Measurements from ENCODE around the gene AFAP1L2. TPM values are rescaled to one million over a fixed set of nuclear protein-coding genes. Genes with fewer than 3 reads are reported as not detected.

The AFAP1L2 gene
- polyA plus RNA-seq, 4 donors: 1.1 to 7.7 (median 3.3) TPM

DNA sequence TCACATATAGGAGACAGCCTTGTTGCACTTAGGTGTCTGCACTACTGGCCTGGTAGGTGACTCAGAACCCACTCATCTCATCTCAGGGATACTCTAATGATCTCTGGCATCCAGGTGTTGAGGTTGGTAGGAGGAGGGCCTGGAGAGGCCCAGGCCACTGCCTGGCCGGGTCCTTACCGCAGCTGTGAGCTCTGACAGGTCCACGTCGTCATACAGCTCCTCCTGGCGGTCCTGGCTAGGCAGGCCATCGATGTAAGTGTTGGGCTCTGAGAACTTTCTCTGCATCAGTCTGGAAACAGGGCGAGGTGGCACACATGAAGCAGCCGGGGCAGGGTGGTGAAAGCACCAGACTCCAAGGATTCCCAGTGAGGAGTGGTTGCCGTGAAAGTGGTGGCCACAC, 103.1 kb downstream of the AFAP1L2 start:
- no peak overlapping the region for H3K27ac ChIP-seq (ENCODE audit: low read depth in 1 of 3, low read length in 2 of 3)
- no peak for DNase-seq
- peaks cover 4 to 36% (median 5%) of the 10 kb centered on the region in 3 donors for H3K36me3 ChIP-seq (ENCODE audit: control insufficient read depth in 3 of 3, insufficient read depth in 2 of 3, low read depth in 1 of 3, low read length in 3 of 3)
- H3K4me3 ChIP-seq (ENCODE audit: low read depth in 1 of 3, low read length in 3 of 3): no peak overlapping the region
- no peaks in the 10 kb centered on the region for H3K27me3 ChIP-seq (ENCODE audit: control insufficient read depth in 3 of 3, insufficient read depth in 3 of 3, low read length in 3 of 3)
- peaks cover 0 to 8% (median 0%) of the 10 kb centered on the region in 3 donors for H3K4me1 ChIP-seq (ENCODE audit: control insufficient read depth in 3 of 3, insufficient read depth in 2 of 3, low read depth in 1 of 3, low read length in 2 of 3)
- peaks cover 0 to 12% of the 10 kb centered on the region in 2 donors for H3K9me3 ChIP-seq (ENCODE audit: control insufficient read depth in 2 of 2, insufficient read depth in 1 of 2, low read depth in 1 of 2, low read length in 1 of 2)
- 92 to 96% (median 94%) methylated on average over 9 of the region's 9 CpGs for WGBS, 3 donors
- FAIRE-seq: no peak

DNA sequence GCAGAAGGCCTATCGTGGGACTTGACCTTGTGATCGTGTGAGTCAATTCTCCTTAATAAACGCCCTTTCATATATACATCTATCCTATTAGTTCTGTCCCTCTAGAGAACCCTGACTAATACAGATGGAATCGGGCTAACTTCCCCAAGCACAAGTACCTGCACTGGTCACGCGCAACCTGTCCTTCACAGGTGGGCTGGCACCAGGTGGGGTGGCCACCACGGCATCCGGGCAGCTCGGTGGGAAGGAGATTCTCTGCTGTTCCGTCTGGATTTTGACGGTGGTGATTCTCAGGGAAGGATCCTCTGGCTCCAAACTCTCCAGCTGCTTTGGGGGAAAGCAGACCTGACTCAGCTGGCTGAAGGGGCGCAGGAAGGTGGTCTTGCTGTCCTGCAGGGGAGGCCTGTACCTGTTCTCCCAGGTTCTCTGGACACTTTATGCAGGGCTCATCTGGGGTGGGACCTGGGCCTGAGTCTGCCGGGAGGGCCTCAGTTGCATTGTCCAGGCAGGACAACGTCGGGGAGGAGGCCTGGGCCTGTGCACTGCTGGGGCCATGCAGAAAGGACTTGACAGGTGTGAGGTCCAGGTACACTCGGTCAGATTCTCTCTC, 104.2 kb downstream of the AFAP1L2 start:
- H3K27me3 ChIP-seq (ENCODE audit: control insufficient read depth in 3 of 3, insufficient read depth in 3 of 3, low read length in 3 of 3): no peaks in the 10 kb centered on the region
- H3K4me1 ChIP-seq (ENCODE audit: control insufficient read depth in 3 of 3, insufficient read depth in 2 of 3, low read depth in 1 of 3, low read length in 2 of 3): peaks cover 0 to 8% (median 0%) of the 10 kb centered on the region in 3 donors
- H3K36me3 ChIP-seq (ENCODE audit: control insufficient read depth in 3 of 3, insufficient read depth in 2 of 3, low read depth in 1 of 3, low read length in 3 of 3): peaks cover 4 to 36% (median 5%) of the 10 kb centered on the region in 3 donors
- no peak overlapping the region for H3K27ac ChIP-seq (ENCODE audit: low read depth in 1 of 3, low read length in 2 of 3)
- 93 to 95% (median 94%) methylated on average over 16 of the region's 16 CpGs for WGBS, 3 donors
- DNase-seq (no peak), FAIRE-seq (no peak)
- H3K4me3 ChIP-seq (ENCODE audit: low read depth in 1 of 3, low read length in 3 of 3): no peak overlapping the region
- peaks cover 0 to 21% of the 10 kb centered on the region in 2 donors for H3K9me3 ChIP-seq (ENCODE audit: control insufficient read depth in 2 of 2, insufficient read depth in 1 of 2, low read depth in 1 of 2, low read length in 1 of 2)

DNA sequence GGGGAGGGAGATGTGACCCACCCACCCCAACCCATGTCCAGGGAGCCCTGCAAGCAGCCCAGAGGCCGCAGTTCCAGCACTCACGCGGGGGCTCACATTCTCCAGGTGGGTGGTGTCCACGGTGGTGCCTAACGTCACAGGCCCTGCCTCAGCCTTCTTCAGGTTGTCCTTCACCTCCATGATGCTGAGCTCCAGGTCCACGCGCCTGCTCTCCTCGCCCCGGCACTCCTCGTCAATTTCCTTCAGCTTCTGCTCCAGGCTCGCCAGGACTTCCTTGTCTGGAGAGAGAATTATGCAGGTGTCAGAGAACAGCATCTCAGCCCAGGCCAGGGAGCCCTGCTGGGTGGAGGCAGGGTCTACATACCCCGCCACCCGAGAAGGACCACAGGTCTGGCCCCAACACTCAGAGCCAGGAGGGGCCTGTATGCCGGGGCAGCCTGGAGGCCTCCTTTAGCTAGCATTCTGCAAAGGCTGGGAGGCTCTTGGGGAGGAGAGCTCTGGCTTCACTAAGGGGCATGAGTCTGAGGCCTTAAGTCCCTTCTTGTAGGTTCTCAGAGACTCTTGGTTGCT, 107.1 kb downstream of the AFAP1L2 start:
- Histone ChIP-seq H3K36me3 (ENCODE audit: control insufficient read depth in 3 of 3, insufficient read depth in 2 of 3, low read depth in 1 of 3, low read length in 3 of 3) (peaks cover 4 to 36% (median 5%) of the 10 kb centered on the region in 3 donors), H3K4me3 (ENCODE audit: low read depth in 1 of 3, low read length in 3 of 3) (no peak overlapping the region), H3K27ac (ENCODE audit: low read depth in 1 of 3, low read length in 2 of 3) (no peak overlapping the region), H3K27me3 (ENCODE audit: control insufficient read depth in 3 of 3, insufficient read depth in 3 of 3, low read length in 3 of 3) (no peaks in the 10 kb centered on the region), H3K9me3 (ENCODE audit: control insufficient read depth in 2 of 2, insufficient read depth in 1 of 2, low read depth in 1 of 2, low read length in 1 of 2) (peaks cover 0 to 23% of the 10 kb centered on the region in 2 donors), H3K4me1 (ENCODE audit: control insufficient read depth in 3 of 3, insufficient read depth in 2 of 3, low read depth in 1 of 3, low read length in 2 of 3) (no peaks in the 10 kb centered on the region)
- no peak for FAIRE-seq
- no peak for DNase-seq
- WGBS, 3 donors: 96 to 99% (median 99%) methylated on average over 14 of the region's 14 CpGs

DNA sequence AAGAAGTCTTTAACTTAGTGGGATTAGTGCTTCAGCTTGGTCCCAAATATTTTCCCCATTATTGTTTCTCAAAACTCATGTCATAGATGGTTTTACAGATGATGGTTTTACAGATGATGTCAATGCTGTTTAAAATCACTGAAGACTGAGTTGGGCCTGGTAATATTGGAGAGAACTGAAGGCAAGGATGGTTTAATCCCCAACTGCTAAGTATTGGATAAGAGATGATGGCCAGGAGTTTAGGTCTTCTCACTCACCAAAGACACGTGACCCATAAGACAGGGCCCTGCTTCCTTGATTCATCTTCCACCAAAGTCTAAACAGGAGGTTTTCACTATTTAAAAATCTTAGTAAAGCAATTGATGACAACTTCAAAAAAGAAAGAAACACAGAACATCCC, 108.9 kb downstream of the AFAP1L2 start:
- Histone ChIP-seq H3K9me3 (ENCODE audit: control insufficient read depth in 2 of 2, insufficient read depth in 1 of 2, low read depth in 1 of 2, low read length in 1 of 2) (peaks cover 0 to 23% of the 10 kb centered on the region in 2 donors), H3K36me3 (ENCODE audit: control insufficient read depth in 3 of 3, insufficient read depth in 2 of 3, low read depth in 1 of 3, low read length in 3 of 3) (peaks cover 4 to 29% (median 5%) of the 10 kb centered on the region in 3 donors), H3K27ac (ENCODE audit: low read depth in 1 of 3, low read length in 2 of 3) (no peak overlapping the region), H3K4me3 (ENCODE audit: low read depth in 1 of 3, low read length in 3 of 3) (no peak overlapping the region), H3K4me1 (ENCODE audit: control insufficient read depth in 3 of 3, insufficient read depth in 2 of 3, low read depth in 1 of 3, low read length in 2 of 3) (no peaks in the 10 kb centered on the region), H3K27me3 (ENCODE audit: control insufficient read depth in 3 of 3, insufficient read depth in 3 of 3, low read length in 3 of 3) (no peaks in the 10 kb centered on the region)
- 3 to 47% (median 10%) methylated on average over 1 of the region's 1 CpG for WGBS, 3 donors
- no peak for FAIRE-seq
- DNase-seq: no peak

DNA sequence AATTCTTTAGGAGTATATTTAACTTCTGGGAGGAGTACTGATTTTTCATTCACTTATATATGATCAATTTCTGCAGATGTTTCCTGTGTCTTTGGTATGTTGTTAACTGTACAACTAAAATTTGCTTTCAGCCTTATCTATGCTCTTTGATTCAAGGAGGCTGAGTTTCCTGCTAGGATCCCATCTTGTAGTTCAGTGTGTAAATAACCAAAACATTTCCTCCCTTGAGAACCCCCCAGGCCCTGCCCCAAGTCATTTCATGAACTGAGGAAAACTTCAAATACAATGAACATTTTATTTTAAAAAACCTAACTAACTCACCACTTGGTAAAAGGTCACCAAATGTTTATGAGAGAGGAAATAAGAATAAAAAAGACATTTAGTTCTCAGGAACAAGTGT, 109.8 kb downstream of the AFAP1L2 start:
- Histone ChIP-seq H3K27me3 (ENCODE audit: control insufficient read depth in 3 of 3, insufficient read depth in 3 of 3, low read length in 3 of 3) (no peaks in the 10 kb centered on the region), H3K27ac (ENCODE audit: low read depth in 1 of 3, low read length in 2 of 3) (no peak overlapping the region), H3K4me1 (ENCODE audit: control insufficient read depth in 3 of 3, insufficient read depth in 2 of 3, low read depth in 1 of 3, low read length in 2 of 3) (no peaks in the 10 kb centered on the region), H3K9me3 (ENCODE audit: control insufficient read depth in 2 of 2, insufficient read depth in 1 of 2, low read depth in 1 of 2, low read length in 1 of 2) (peaks cover 0 to 23% of the 10 kb centered on the region in 2 donors), H3K4me3 (ENCODE audit: low read depth in 1 of 3, low read length in 3 of 3) (no peak overlapping the region), H3K36me3 (ENCODE audit: control insufficient read depth in 3 of 3, insufficient read depth in 2 of 3, low read depth in 1 of 3, low read length in 3 of 3) (peaks cover 0 to 30% (median 5%) of the 10 kb centered on the region in 3 donors)
- no peak for FAIRE-seq
- no peak for DNase-seq

DNA sequence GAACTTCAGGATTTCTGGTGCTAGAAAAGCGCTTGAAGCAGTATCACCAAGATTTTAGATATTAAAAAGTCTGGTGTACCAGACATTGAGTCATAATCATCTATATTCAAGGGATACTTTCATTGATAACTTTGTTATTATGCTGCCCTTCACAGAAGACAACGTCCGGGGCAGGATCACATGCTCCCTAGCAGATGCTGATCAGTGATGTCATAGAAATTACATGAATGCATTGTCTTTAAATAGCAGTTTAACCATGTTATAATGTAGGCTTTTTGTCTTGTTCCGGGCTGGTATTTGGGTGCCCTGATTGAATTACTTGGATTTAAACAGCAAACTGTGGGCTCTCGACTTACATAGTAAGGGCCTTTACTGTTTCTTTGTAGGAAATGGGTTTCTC, 111.2 kb downstream of the AFAP1L2 start:
- no peak for FAIRE-seq
- 89 to 92% (median 91%) methylated on average over 5 of the region's 5 CpGs for WGBS, 3 donors
- H3K4me3 ChIP-seq (ENCODE audit: low read depth in 1 of 3, low read length in 3 of 3): no peak overlapping the region
- no peaks in the 10 kb centered on the region for H3K27me3 ChIP-seq (ENCODE audit: control insufficient read depth in 3 of 3, insufficient read depth in 3 of 3, low read length in 3 of 3)
- no peaks in the 10 kb centered on the region for H3K4me1 ChIP-seq (ENCODE audit: control insufficient read depth in 3 of 3, insufficient read depth in 2 of 3, low read depth in 1 of 3, low read length in 2 of 3)
- H3K27ac ChIP-seq (ENCODE audit: low read depth in 1 of 3, low read length in 2 of 3): no peak overlapping the region
- peaks cover 0 to 31% (median 5%) of the 10 kb centered on the region in 3 donors for H3K36me3 ChIP-seq (ENCODE audit: control insufficient read depth in 3 of 3, insufficient read depth in 2 of 3, low read depth in 1 of 3, low read length in 3 of 3)
- no peak for DNase-seq
- peaks cover 0 to 23% of the 10 kb centered on the region in 2 donors for H3K9me3 ChIP-seq (ENCODE audit: control insufficient read depth in 2 of 2, insufficient read depth in 1 of 2, low read depth in 1 of 2, low read length in 1 of 2)

DNA sequence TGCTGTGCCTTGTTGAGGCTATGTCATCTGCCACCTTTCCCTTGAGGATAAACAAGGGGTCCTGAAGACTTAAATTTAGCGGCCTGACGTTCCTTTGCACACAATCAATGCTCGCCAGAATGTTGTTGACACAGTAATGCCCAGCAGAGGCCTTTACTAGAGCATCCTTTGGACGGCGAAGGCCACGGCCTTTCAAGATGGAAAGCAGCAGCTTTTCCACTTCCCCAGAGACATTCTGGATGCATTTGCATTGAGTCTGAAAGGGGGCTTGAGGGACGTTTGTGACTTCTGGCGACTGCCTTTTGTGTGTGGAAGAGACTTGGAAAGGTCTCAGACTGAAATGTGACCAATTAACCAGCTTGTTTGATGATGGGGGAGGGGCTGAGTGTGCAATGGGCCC, 112.8 kb downstream of the AFAP1L2 start:
- 87 to 93% (median 87%) methylated on average over 8 of the region's 8 CpGs for WGBS, 3 donors
- no peak for DNase-seq
- H3K27me3 ChIP-seq (ENCODE audit: control insufficient read depth in 3 of 3, insufficient read depth in 3 of 3, low read length in 3 of 3): no peaks in the 10 kb centered on the region
- no peak overlapping the region for H3K4me3 ChIP-seq (ENCODE audit: low read depth in 1 of 3, low read length in 3 of 3)
- no peak for FAIRE-seq
- H3K9me3 ChIP-seq (ENCODE audit: control insufficient read depth in 2 of 2, insufficient read depth in 1 of 2, low read depth in 1 of 2, low read length in 1 of 2): peaks cover 0 to 15% of the 10 kb centered on the region in 2 donors
- H3K27ac ChIP-seq (ENCODE audit: low read depth in 1 of 3, low read length in 2 of 3): no peak overlapping the region
- no peaks in the 10 kb centered on the region for H3K4me1 ChIP-seq (ENCODE audit: control insufficient read depth in 3 of 3, insufficient read depth in 2 of 3, low read depth in 1 of 3, low read length in 2 of 3)
- H3K36me3 ChIP-seq (ENCODE audit: control insufficient read depth in 3 of 3, insufficient read depth in 2 of 3, low read depth in 1 of 3, low read length in 3 of 3): peaks cover 0 to 19% (median 2%) of the 10 kb centered on the region in 3 donors

DNA sequence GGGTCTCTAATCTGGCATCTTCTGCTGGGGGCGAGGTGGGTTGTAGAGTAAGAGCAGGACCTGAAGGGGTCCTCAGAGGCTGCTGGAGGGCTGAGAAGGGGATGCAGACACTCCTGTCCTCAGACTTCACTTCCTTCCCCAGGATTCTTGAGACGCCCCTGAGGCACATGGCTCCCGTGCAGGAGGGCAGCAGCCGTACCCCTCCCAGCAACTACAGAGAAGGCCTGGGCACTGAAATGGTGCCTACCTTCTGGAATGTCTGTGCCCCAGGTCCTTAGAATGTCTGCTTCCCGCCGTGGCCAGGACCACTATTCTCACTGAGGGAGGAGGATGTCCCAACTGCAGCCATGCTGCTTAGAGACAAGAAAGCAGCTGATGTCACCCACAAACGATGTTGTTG, 113.2 kb downstream of the AFAP1L2 start:
- H3K36me3 ChIP-seq (ENCODE audit: control insufficient read depth in 3 of 3, insufficient read depth in 2 of 3, low read depth in 1 of 3, low read length in 3 of 3): peaks cover 0 to 18% (median 0%) of the 10 kb centered on the region in 3 donors
- H3K4me3 ChIP-seq (ENCODE audit: low read depth in 1 of 3, low read length in 3 of 3): no peak overlapping the region
- 88 to 93% (median 90%) methylated on average over 7 of the region's 7 CpGs for WGBS, 3 donors
- no peak for DNase-seq
- no peaks in the 10 kb centered on the region for H3K4me1 ChIP-seq (ENCODE audit: control insufficient read depth in 3 of 3, insufficient read depth in 2 of 3, low read depth in 1 of 3, low read length in 2 of 3)
- H3K9me3 ChIP-seq (ENCODE audit: control insufficient read depth in 2 of 2, insufficient read depth in 1 of 2, low read depth in 1 of 2, low read length in 1 of 2): peaks cover 0 to 10% of the 10 kb centered on the region in 2 donors
- no peak for FAIRE-seq
- no peak overlapping the region for H3K27ac ChIP-seq (ENCODE audit: low read depth in 1 of 3, low read length in 2 of 3)
- H3K27me3 ChIP-seq (ENCODE audit: control insufficient read depth in 3 of 3, insufficient read depth in 3 of 3, low read length in 3 of 3): no peaks in the 10 kb centered on the region
